Stimulated activated CD8-positive, alpha-beta memory T cell treated with anti-CD3 and anti-CD28 coated beads, Interleukin-4, amount 100 ng/mL, for 1 hour (primary cell): ENCODE measurements around the gene ZNF277.
A peak's percentile ranks its signal among the peaks of the same experiment; 100 is the strongest.

Source experiments
- DNase-seq, 2 donors: peaks; one replicate each; pipeline ENCODE4 v3.0.0-alpha.2; 2020; ENCODE audit warnings: low read depth in 2 of 2, low spot score in 1 of 2

ZNF277 gene

DNA sequence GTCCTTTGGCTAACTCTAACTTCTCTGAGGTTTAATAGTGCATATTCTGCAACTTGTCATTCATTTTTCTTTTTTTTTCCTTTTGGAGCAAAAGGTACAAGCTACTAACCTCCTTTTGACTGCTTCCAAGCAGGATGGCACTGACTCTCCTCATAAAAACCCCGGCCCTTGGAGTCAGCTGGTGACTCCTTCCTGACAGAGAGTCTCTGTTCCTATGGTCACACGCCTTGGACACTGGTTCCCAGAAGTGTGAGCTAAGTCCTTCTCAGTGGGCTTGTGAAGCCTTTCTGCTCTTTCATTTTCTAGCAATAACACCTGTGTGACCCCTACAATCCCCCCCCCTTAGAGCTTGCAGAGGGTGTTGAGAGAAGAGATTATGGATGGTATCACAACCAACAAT is 22.0 kb upstream of the ZNF277 start:
- no peak for DNase-seq

DNA sequence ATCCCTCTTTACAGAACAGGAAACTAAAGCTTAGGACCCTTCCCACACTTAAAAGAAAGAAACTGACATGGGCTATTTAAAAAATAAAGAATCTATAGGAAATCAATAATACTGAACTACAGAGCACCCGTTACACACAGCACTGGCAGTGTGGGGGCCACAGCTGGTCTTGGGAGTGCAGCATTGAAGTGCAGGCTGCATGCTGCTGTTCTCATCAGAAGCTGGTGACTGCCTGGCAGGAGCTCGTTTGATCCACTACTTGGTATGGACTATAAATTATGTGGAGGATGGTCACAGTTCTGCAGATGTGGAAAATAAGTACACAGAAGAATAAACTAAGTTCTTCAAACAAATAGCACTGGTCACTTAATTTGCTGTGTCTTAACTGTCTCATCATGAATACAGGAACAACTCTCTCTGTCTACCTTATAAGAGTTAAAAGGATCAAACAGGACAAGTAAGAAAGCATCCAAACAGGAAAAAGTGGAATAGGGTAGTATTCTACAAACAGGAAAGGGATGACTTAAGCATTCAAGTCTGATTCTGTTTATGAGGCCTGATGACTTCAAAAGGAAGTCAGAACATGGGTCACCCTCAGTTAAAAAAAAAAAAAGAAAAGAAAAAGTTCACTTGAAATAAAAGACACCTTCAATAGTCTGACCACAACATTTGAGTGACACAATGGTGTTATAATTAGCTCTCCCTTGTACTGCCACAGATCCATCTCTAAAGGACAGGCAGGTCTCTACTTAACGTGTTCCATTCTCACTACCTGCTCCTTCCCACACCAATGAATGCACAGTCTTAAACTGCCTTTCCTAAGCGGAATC is 21.3 kb upstream of the ZNF277 start:
- DNase-seq, result no peak

DNA sequence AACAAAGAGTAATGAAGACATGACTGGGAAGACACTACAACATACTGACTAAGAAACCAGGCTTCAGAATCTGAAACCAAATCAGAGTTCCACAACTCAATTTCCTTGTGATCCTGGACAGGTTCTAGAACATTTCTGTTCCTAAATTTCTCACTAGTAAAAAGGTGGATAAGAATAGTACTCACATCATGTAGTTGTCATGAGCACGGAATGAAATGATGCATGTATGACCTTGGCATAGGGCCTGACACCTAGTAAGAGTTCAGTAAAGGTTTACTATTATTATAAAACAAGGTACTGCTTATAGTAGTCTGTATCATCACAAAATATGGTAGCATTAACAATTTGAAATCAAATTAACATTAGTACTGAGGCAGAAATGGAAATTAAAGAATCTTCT is 20.2 kb upstream of the ZNF277 start:
- DNase-seq, result no peak

DNA sequence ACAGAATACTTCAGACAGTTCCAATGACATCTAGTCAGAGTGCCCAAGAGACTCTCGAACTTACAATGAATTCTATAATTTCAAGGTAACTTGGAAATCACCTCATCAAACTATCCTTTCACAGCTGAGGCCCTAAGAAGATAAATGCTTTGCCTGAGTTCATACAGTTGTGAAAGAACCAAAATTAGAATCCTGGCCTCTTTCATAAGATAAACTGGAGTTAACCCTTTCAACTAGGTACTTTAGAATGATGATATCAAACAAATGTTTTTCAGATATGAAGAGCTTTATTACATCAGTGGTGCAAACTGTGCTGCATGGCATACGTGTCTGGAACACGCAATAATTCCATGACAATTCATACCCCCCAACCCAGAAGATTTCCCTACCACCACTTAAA is 18.2 kb upstream of the ZNF277 start:
- no peak for DNase-seq

DNA sequence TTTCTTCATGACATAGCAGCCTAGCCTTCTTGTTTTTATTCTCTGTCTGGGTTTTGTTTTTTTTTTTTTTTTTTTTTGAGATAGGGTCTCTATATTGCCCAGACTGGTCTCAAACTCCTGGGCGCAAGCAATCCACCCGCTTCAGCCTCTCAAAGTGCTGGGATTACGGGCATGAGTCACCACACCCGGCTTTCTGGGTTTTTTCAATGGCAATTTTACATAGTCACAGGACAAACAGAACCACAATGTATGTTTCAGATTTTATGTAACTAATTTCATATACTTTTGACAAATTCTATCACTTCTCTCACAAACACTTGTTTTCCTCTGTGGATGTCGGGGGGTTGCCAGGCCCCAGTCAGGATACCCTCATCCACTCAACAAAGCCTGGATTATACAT is 16.8 kb upstream of the ZNF277 start:
- no peak for DNase-seq

DNA sequence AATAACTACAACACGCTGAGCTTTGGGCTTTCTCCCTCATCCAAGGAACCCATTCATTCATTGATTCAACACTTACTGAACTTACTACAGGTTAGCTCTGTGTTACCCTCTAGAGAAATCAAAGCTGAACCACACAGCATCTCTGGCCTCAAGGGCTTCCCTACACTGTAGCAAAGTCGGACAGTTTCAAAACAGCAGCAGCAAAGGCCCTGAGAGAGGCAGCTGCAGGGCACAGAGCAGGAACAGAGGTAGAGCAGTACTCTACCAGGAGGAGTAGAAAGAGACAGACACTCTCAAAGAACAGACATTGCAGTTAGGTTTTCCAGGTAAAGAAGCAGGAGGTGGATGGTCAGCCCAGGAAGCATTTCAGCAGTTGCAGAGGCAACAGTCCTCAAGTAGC is 16.4 kb upstream of the ZNF277 start:
- no peak for DNase-seq

DNA sequence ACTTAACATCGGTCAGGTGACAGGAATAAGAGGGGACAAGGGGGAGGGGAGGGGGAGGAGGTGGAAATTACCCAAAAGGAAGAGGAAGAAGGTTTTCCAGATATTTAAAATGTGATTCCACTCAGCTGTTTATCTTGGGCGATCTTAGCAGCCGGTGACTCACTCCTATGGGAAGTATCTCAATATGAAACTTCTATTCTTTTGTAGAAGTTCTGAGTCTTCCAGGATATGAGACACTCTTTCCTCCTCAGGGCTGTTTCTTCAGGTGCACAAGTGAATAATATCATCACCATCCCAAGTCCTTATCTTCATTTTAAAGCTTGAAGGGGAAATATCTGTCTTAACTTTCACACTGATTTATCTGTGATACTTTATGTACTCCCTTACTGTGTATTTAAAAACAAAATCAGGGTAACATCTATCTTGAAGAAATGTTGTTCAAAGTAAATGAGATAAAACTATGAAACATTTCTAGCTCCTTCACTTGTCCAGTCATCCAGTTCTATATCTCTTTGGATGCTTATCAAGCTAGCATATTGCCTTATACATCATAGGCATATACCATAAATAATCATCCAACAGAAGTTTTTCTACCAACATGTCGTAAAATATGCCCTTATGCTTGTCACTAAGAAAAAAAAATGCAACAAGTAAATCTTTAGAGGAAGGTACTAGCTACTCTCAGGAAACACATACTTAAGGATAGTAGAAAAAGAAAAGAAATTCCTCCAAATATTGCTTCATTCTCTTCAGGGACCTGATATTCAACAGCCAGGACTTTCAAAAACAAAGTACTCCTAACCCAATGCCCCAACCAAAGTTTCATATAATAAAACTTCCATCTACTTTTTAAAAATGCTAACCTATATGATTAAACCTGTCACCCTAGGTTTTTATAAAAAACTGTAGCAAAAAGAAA is 14.0 kb upstream of the ZNF277 start:
- no peak for DNase-seq

DNA sequence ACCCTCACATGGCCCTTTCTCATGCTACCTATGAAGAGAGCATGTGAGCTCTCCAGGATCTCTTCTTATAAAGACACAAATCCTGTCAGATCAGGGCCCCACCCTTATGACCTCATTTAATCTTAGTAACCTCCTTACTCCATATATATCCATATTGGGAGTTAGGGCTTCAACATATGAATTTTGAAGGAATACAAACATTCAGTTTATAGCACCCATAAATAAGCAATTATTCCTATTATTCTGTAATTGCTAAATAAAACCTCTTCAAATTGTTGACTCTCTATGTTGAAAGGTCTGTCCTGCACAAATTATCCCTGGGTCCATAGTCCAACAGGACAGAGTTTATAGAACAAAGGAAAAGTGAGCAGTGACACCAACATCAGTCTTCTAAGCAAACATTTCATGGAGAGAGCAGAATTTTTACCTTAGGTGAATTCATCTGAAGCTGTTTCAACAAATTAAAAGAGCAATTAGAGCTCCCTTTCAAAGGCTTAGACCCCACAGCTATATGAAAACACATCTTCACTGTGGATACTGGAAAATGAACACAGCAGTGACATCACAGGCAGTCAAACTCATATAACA is 12.5 kb upstream of the ZNF277 start:
- no peak for DNase-seq

DNA sequence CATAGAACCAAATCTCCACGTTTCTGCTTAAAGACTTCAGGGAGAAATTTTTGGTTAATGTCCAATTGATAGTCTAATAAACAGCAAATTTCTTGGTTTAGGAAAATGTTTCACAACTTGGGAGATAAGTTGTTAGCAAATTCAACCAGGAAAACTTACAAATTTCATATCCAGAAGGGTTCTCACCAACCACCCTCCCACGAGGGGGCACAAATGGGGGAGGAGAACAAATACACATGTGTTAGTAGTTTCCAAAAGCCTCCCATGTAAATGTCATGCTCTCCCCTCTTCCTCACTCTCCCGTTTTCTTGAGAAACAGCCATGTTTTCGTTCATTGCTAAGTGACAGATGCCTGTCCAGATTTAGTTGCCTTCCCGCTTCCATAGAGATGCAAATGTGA is 10.8 kb upstream of the ZNF277 start:
- no peak for DNase-seq

DNA sequence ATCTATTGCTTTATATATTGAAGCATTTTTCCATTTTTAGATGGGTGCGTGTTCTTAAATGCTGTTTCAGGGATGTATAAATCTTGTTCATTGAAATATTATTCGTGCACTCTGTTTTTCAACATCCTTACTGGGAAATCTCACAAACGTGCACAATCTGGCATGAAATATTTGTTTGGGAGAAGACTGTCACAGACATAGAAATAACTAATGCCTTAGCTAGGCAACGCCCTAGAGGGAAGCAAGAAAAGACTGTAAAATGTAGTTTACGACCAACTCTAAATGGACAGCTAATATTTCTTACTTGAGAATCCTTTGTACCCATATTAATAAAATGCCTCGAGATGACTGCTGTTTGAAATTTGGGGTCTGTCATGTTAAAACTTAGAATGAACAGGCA is 9.2 kb upstream of the ZNF277 start:
- no peak for DNase-seq

DNA sequence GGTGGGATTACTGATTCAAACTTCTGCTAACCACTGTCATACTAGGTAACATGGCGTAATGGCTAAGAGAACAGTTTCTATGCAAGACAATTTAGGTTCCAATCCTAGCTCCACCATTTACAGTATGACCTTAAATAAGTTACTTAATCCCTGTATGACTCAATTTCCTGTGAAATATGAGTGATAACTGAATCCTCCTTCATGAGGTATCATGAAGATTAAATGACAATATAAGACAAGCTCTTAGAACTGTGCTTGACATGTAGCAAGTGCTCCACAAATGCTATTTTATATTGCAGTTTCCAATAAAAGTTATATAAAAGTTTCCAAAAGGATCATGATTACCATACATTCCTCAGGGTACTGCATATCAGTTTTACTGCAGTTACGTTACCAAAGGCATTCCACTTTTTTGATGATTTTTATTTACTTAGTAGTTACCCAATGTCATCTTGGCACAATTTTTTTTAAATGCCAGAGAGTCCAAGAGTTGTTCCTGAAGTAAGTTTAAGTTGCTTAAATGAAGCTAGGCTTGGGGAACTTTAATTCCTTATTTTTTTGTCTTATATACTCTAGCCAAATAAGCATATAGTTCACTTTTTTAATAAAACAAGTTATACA is 7.3 kb upstream of the ZNF277 start:
- no peak for DNase-seq

DNA sequence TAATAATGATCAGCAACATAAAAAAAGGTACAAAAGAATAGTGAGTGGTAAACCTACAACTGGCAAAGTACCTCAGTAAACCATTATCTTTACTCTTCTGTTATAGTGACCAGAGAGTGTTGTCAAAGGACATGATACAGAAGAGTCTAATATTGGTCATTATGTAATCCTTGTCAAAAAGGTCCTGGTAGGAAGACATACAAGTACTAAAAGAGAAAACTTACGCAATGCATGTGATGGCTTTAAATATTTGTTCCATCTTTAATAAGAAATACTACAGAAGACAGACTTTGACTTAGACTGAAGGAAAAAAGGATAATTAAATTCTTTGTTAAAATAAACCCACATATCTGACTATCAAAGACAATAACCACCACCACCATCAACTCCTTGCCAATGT is 6.8 kb upstream of the ZNF277 start:
- no peak for DNase-seq

DNA sequence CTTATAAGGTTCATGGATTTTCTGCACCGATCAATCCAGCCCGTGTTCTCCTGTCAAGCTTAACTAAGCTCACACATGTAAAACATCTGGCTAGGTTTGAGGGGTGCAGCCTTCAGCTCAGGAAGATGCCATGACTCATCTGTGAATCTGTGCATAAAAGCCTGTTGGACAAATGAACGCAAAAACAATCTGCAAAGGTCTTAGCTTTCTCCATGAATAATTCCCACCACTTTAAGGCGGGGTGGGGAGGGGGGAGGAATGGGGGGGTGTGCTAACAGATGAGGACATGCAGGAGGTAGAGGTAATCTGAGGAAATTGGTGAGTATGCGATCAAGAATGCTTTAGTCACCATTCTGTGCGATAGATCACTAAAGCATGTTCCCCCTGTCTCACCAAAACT is 5.1 kb upstream of the ZNF277 start:
- no peak for DNase-seq

DNA sequence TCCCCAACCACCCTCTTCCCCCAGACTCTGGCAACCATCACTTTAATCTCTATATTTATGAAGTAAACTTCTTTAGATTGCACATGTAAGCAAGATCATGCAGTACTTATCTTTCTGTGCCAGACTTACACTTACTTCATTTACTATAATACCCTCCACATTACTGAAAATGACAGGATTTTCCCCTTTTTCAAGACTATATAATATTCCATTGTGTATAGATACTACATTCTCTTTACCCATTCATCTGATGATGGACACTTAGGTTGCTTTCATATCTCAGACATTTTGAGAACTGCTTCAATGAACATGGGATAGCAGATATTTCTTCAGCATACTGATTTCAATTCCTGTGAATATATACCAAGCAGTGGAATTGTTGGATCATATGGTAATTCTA is 4.7 kb upstream of the ZNF277 start:
- DNase-seq, result no peak

DNA sequence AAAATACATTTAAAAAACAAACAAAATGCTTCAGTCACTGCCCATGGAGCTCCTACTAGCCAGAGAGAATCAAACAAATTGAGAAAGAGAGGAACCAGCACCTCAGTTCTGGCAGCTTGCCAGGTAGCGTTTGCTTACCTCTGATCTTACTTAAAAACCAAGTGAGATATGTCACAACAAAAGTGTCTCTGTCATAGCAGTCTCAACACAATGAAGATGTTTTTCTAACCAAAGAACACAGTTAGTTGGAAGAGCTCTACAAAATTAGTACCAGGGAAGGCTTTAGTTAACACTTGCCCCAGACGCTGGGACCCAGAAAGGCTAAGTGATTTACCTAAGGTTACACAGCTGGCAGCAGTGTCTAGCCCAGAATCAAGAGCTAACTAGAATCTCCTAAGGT is 3.7 kb upstream of the ZNF277 start:
- DNase-seq, result no peak

DNA sequence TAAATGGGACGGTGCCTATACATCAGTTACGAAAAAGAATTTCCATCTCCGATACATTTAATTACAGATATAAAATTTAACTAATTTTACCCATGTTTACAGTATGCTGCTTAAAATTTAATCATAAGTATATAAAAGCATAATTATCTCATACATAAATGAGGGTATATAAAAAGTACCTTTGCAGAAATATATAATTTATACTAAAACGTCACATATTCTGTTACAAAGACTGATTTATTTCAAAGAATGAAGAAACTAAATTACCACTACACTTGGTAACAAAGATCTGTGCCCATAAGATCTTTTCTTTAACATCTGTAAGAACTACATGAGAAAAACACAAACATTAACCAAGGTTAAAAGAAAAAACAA is 3.1 kb upstream of the ZNF277 start:
- DNase-seq, result no peak

DNA sequence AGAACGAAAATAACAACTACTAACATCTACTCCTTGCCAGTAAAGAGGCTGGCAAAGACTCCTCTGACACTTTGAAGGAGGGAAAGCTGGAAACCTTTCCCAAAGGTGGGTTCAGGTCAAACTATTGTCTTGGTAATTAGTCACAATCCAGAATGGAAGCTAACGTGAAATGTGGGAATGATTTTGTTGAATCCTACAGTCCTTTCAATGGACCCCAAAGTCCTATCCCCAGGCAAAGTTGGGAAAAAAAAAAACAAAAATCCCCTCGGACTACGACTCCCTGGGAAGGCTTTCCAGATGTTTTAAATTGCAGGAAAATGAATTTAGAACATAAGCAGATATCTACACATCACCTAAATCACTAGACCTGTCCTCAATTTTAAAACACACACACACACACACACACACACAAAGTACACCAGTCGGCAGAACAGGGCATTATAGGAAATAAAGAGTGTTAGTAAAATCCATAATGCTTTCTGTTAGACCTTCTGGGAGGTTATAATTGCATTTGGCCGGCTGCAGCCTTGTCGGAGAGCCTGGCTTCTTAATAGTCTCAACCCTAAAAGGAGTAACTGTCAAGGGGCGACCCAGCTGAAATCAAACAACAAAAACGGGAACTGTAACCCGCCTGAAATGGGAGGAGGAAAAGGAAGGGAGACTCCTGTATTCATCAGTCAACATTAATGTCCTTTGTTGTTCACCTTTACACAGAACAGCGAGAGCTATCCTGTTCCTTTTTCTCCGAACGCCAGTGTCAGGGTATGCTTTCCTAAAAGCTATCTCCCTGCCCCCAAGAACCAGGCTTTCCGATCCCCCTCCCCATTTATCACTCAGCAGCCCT is 1.8 kb upstream of the ZNF277 start:
- no peak for DNase-seq

DNA sequence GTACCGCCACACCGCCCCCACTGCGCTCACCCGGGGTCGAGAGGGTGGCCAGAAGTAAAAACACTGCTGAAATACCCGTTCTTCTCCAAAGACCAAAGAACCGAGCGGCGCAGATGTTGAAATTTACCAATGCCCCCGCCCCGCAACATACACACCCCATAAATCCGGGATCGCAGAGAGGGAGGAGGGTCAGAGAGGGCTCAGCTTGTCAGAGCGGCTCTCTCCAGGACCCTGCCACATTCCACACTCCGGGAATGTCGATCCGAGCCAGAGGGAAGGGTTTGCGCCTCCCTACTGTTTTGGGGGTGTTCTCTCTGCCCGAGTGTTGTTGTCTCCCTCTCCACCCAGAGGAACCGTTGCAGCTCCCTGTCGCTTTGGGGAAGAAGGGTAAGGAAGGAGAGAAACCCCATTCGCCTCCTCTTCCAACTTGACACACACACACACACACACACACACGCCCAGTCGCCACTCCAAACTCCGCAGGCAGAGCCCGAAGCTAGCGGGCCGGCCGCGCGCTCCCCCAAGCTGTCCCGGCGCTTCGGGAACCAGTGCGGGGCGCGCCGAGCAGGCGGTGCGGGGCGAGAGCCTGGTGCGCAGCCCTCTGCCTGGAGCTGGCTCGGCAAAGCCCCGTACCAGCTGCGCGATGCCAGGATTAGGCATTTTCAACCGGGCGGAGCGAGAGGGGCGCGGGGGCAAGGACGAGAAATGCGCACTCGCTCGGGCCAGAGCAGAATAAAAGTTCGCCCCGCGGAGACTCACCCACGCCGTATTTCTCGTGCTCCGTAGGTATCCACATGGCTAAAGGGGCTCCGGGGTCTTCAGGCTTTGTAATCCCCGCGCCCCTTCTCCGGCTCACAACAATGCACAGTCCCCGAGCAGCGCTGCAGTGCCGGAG is 905 bp upstream of the ZNF277 start:
- peak in 1 of 2 donors; percentile 6 for DNase-seq

DNA sequence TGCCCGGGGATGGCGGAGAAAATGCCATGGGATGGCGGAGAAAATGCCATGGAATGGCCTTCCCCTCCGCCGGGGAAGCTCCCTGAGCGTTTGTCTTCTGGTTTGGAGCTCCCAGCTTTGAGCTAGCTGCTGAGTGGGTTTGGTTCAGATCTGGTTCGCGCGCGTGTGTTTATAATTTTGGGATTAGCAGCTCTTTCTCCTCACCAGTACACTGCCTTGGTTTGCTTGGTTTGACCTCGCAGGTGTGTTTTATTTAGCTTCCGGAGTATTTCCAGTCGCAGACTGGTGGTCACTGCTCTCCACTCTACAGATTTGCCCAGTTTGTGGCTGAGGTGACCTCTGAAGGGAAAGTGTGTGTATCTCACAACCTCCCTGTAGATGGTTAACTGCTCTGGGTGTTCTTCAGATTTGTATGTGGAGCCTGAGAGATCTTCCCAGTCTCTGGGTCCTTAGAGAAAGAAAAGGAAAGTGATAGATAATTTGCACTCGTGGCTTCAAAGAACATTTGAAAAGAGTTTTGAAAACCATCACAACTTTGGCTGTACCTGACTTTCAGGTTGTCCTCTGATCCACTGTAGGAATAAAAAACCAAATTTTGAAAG is 597 bp downstream of the ZNF277 start:
- DNase-seq, result no peak
